IMR-90 (cell line): ENCODE results near the gene CLHC1. TPM values are rescaled to one million over a fixed set of nuclear protein-coding genes. Genes with fewer than 3 reads are reported as not detected.

Experiments used
- ATAC-seq: fragments of 200-7000 bp; cut with Tn5 transposase; 2 replicates; pipeline ENCODE4 v1.9.1; 2020; ENCODE audit warnings: low read depth, mild to moderate bottlenecking, moderate library complexity
- BruUV-seq: library from RNA; stranded (reverse); fragments of 400-500 nt; replicated peaks from 2 replicates; lab custom pipeline; 2021; lab: Mats Ljungman, UMichigan
- CTCF ChIA-PET: fragments of 300-600 bp; formaldehyde crosslinking; extraction: SDS; loops from one replicate; lab custom pipeline; 2021; ENCODE audit warnings: antibody characterized with exemption; lab: Yijun Ruan, JAX
- POLR2A ChIA-PET: fragments of 300-600 bp; sonication (Branson Sonifier 250); formaldehyde crosslinking; loops from one replicate; lab custom pipeline; 2022; ENCODE audit warnings: antibody characterized with exemption; ENCODE audit not compliant: unreplicated experiment; lab: Charles Lee
- DNase-seq: peaks from one replicate; pipeline ENCODE4 v3.0.0; 2013
- H2AFZ ChIP-seq: replicated peaks from 2 replicates; pipeline ENCODE3; 2013; ENCODE audit warnings: low read length, mild to moderate bottlenecking; ENCODE audit not compliant: poor library complexity
- H2AK5ac ChIP-seq: 2 replicates; pipeline ENCODE4 v1.6.1; 2013; ENCODE audit warnings: low read depth, low read length, inconsistent platforms
- H2AK9ac ChIP-seq: replicated peaks from 2 replicates; pipeline ENCODE3; 2013; ENCODE audit warnings: mild to moderate bottlenecking, low read depth, low read length, moderate library complexity; ENCODE audit not compliant: poor library complexity
- H2BK120ac ChIP-seq: 2 replicates; pipeline ENCODE4 v1.6.1; 2013; ENCODE audit warnings: low read depth, low read length, inconsistent platforms
- H2BK15ac ChIP-seq: 3 replicates; pipeline ENCODE4 v1.6.1; 2013; ENCODE audit warnings: low read depth, low read length, inconsistent platforms
- H2BK20ac ChIP-seq: 2 replicates; pipeline ENCODE4 v1.6.1; 2013; ENCODE audit warnings: low read depth, mild to moderate bottlenecking, inconsistent platforms, low read length, moderate library complexity
- H2BK5ac ChIP-seq: 2 replicates; pipeline ENCODE4 v1.6.1; 2013; ENCODE audit warnings: mild to moderate bottlenecking, low read depth, low read length, inconsistent platforms; ENCODE audit not compliant: poor library complexity, severe bottlenecking
- H3K14ac ChIP-seq: replicated peaks from 2 replicates; pipeline ENCODE4 v1.6.1; 2013; ENCODE audit warnings: low read depth, low read length, inconsistent platforms
- H3K18ac ChIP-seq: 2 replicates; pipeline ENCODE4 v1.6.1; 2013; ENCODE audit warnings: low read depth, low read length, control low read depth
- H3K23ac ChIP-seq: 2 replicates; pipeline ENCODE4 v1.6.1; 2013; ENCODE audit warnings: low read depth, low read length, inconsistent platforms
- H3K27ac ChIP-seq: 2 replicates; pipeline ENCODE4 v1.5.1; 2013; ENCODE audit warnings: mild to moderate bottlenecking, control low read depth, low read length; ENCODE audit not compliant: insufficient read depth
- H3K27me3 ChIP-seq: 2 replicates; pipeline ENCODE4 v1.6.1; 2013; ENCODE audit warnings: low read length; ENCODE audit not compliant: control insufficient read depth, insufficient read depth
- H3K36me3 ChIP-seq: 2 replicates; pipeline ENCODE4 v1.6.1; 2013; ENCODE audit warnings: low read length, mixed read lengths; ENCODE audit not compliant: control insufficient read depth, insufficient read depth
- H3K4ac ChIP-seq: 2 replicates; pipeline ENCODE4 v1.6.1; 2013; ENCODE audit warnings: low read depth, low read length, inconsistent platforms
- H3K4me1 ChIP-seq: 2 replicates; pipeline ENCODE4 v1.6.1; 2013; ENCODE audit warnings: low read length, mixed read lengths; ENCODE audit not compliant: control insufficient read depth, insufficient read depth
- H3K4me2 ChIP-seq: 2 replicates; pipeline ENCODE4 v1.6.1; 2013; ENCODE audit warnings: low read depth, mild to moderate bottlenecking, control low read depth, low read length, moderate library complexity
- H3K4me3 ChIP-seq: 2 replicates; pipeline ENCODE4 v1.5.1; 2013; ENCODE audit warnings: low read depth, mild to moderate bottlenecking, control low read depth, low read length, moderate library complexity; ENCODE audit not compliant: insufficient read depth
- H3K56ac ChIP-seq: 2 replicates; pipeline ENCODE4 v1.6.1; 2013; ENCODE audit warnings: low read length, inconsistent platforms; ENCODE audit not compliant: insufficient read depth; ENCODE audit errors: extremely low read depth
- H3K79me1 ChIP-seq, 2 experiments: 2 replicates each; pipeline ENCODE4 v1.6.1; 2013; ENCODE audit warnings: low read length in 2 of 2, inconsistent platforms in 1 of 2, low read depth in 1 of 2
- H3K9ac ChIP-seq: 2 replicates; pipeline ENCODE4 v1.6.1; 2013; ENCODE audit warnings: low read depth, low read length, control low read depth
- H3K9me1 ChIP-seq: 2 replicates; pipeline ENCODE4 v1.6.1; 2013; ENCODE audit warnings: low read length, inconsistent platforms; ENCODE audit not compliant: insufficient read depth
- H3K9me3 ChIP-seq: 2 replicates; pipeline ENCODE4 v1.6.1; 2013; ENCODE audit warnings: low read length; ENCODE audit not compliant: control insufficient read depth, insufficient read depth
- H4K20me1 ChIP-seq: 2 replicates; pipeline ENCODE4 v1.6.1; 2013; ENCODE audit warnings: low read length, inconsistent platforms; ENCODE audit not compliant: insufficient read depth
- H4K5ac ChIP-seq: 2 replicates; pipeline ENCODE4 v1.6.1; 2013; ENCODE audit warnings: mild to moderate bottlenecking, low read depth, low read length, control low read depth
- H4K8ac ChIP-seq, 2 experiments: 2 replicates each; pipeline ENCODE4 v1.6.1; 2013; ENCODE audit warnings: low read depth in 2 of 2, low read length in 2 of 2, control low read depth in 1 of 2, inconsistent platforms in 1 of 2
- H4K91ac ChIP-seq: 2 replicates; pipeline ENCODE4 v1.6.1; 2013; ENCODE audit warnings: low read depth, low read length, inconsistent platforms; ENCODE audit not compliant: insufficient read depth
- CEBPB ChIP-seq: IDR thresholded peaks from 2 replicates; pipeline ENCODE4 v1.6.1; 2012; ENCODE audit warnings: low read depth, low read length, improper control_type of control experiment
- WGBS, 2 experiments: methylation state at CpG; one replicate each; pipeline versions ENCODE4 v1.1.5 to v1.1.7; 2013; ENCODE audit warnings: missing lambda C conversion rate in 2 of 2; ENCODE audit not compliant: insufficient read length in 1 of 2; ENCODE audit errors: extremely low coverage in 2 of 2; 5-methylcytosine and 5-hydroxymethylcytosine counted together
- dilution Hi-C: fragments of 300-500 bp; cut with HindIII; formaldehyde crosslinking; loops from one replicate; pipeline ENCODE4 v1.14.3; 2018; ENCODE audit warnings: low sequenced_read_pairs; ENCODE audit not compliant: unreplicated experiment
- in situ Hi-C: fragments of 300-500 bp; cut with MboI; formaldehyde crosslinking; loops from 3 replicates; pipeline ENCODE4 v1.14.3; 2019; ENCODE audit warnings: low sequenced_read_pairs, inconsistent platforms, mixed read lengths
- intact Hi-C: fragments of 100-400 bp; cut with micrococcal nuclease; formaldehyde crosslinking; loops from 2 replicates; pipeline ENCODE4 v1.10.0; 2022
- polyA plus RNA-seq, 3 experiments: library from polyadenylated mRNA; depleted of rRNA; stranded (reverse); fragments of >200 nt; gene quantifications; 2 replicates each; pipeline ENCODE4 v1.2.3, GENCODE V29; 2012; ENCODE audit warnings: low replicate concordance in 1 of 3
- total RNA-seq: library from RNA; depleted of rRNA; stranded (reverse); fragments of >200 nt; gene quantifications from 2 replicates; pipeline ENCODE4 v1.2.3, GENCODE V29; 2012

The CLHC1 gene
- total and polyA plus RNA-seq, 2 of the 4 experiments (the other 2 are of a cell fraction): 2.3 to 5.3 TPM

DNA sequence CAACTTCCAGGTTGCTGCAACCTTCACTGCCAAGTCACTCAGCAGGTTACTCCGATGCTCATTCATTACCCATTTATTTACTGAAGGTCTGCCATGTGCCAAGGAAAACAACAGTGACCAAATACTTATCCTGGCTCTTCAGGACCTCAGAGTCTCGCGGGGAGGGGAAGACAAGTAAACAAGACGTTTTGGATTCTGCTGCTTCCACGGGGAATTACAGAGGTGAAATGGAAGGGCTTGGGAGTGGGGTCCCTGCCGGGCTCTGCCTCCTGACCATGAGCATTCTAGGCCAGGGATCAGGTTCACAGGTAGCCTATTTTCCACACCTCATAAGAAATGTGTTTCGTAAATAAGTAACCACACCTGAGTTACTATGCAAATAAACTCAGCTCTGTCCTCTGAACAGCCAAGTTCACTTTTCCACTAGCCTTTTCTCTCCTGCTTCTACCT lies 68.1 kb downstream of the CLHC1 start:
- peak overlapping the region; percentile 50; the same call in 1 of the 2 replicates for H3K23ac ChIP-seq
- no peak overlapping the region for H3K56ac ChIP-seq
- H3K9me1 ChIP-seq: peaks cover 37% of the 10 kb centered on the region
- peaks cover 33% of the 10 kb centered on the region for H3K4me1 ChIP-seq
- ChIA-PET CTCF (interaction anchor here (2.3 kb wide), 1 partner anchor 115 kb away, joined by 6 read pairs; no protein-coding TSS in a partner anchor), POLR2A (interaction anchor here (0.6 kb wide), 1 partner anchor 114 kb away, joined by 3 read pairs; the partner anchor contains the start of gene RTN4)
- peak overlapping the region; percentile 58; the same call in 1 of the 2 replicates for H4K91ac ChIP-seq
- no peak overlapping the region for H3K4me3 ChIP-seq
- dilution Hi-C loops: loop anchor here (25.0 kb wide), 1 partner anchor 152 kb away; no protein-coding TSS in a partner anchor
- WGBS, 2 experiments: 100% methylated on average over 1 of the region's 7 CpGs; no CpG with 5 or more reads in 1 of the 2 experiments
- H3K27ac ChIP-seq: peak overlapping the region; percentile 26; the same call in 1 of the 2 replicates
- H2BK20ac ChIP-seq: peak overlapping the region; percentile 30
- in situ Hi-C loops: no loop called here
- H2AK5ac ChIP-seq: peak overlapping the region; percentile 14; the same call in 1 of the 2 replicates
- H4K8ac ChIP-seq: peak overlapping the region; percentile 4 to 74; a peak in 3 of 4 replicates
- no peak for DNase-seq
- H4K20me1 ChIP-seq: no peaks in the 10 kb centered on the region
- H3K14ac ChIP-seq: peak overlapping the region; percentile 41
- H2BK120ac ChIP-seq: peak overlapping the region; percentile 72
- 0 out of 2 replicates have a peak overlapping the region, but pooled peaks have one; percentile 0 for H3K4me2 ChIP-seq
- TF ChIP-seq CEBPB: no peak
- H3K27me3 ChIP-seq: no peaks in the 10 kb centered on the region
- H2AFZ ChIP-seq: no peak overlapping the region
- peak overlapping the region; percentile 65 for H3K4ac ChIP-seq
- no peak for ATAC-seq
- H3K18ac ChIP-seq: peak overlapping the region; percentile 57
- no peaks in the 10 kb centered on the region for H3K36me3 ChIP-seq
- peaks cover 16 to 60% of the 10 kb centered on the region in 2 experiments for H3K79me1 ChIP-seq
- intact Hi-C loops: no loop called here
- H3K9me3 ChIP-seq: no peaks in the 10 kb centered on the region
- H2BK15ac ChIP-seq: peak overlapping the region; percentile 35; the same call in 1 of the 3 replicates
- H2BK5ac ChIP-seq: peak overlapping the region; percentile 52
- H4K5ac ChIP-seq: peak overlapping the region; percentile 9; the same call in 1 of the 2 replicates
- BruUV-seq: no TSS peak
- H2AK9ac ChIP-seq: no peak overlapping the region
- H3K9ac ChIP-seq: no peak overlapping the region
